ENCODE measurements around the gene KPNA5.

The KPNA5 gene

DNA sequence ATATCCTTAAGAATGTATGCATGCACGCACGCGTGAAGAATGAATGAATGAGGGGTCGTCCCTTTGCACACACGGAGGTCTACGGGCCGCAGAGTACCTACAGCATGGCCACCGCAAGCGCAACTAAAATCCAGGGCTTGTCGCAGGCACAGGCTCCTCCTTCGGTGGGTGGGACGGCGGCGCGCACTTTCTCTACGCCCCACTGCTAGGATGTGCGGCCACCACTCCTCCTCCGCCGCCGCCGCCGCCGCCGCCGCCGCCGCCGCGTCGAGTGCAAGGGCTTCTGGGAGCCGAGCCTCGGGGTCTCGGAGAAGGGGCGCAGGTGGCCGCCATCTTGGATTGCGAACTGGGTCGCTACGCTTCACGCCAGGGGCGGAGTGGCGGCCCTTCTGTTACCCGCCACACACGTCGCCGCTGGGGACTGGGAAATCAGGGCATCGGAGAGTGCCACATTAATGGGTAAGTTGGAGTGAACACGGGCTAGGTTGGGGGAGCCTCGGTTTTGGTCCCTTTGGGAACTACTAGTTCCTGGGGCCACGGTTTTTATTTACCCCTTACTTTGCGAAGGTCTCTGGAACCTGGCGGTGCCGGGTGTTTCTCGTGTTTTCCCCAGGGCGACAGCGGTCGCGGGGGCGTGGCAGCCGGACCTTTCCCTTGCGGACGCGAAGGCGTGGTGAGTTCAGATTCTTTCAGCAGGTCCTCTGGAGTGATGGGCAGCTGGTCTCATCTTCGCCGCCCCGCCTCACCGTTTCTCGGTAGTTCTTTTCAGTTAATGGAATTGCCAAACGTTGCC, at the start of gene KPNA5:
TSS of gene KPNA5 (plus strand) at position 332 of the 793 bp plus-strand sequence. CDS start at position 456, 124 bp downstream.
- DNase-seq (ENCODE audit: low read depth), result peak; percentile 98
- H3K4me3 ChIP-seq (ENCODE audit: low read depth, low read length), result peak within 1 kb of the TSS; percentile 76
- TF ChIP-seq, protein P1, sequence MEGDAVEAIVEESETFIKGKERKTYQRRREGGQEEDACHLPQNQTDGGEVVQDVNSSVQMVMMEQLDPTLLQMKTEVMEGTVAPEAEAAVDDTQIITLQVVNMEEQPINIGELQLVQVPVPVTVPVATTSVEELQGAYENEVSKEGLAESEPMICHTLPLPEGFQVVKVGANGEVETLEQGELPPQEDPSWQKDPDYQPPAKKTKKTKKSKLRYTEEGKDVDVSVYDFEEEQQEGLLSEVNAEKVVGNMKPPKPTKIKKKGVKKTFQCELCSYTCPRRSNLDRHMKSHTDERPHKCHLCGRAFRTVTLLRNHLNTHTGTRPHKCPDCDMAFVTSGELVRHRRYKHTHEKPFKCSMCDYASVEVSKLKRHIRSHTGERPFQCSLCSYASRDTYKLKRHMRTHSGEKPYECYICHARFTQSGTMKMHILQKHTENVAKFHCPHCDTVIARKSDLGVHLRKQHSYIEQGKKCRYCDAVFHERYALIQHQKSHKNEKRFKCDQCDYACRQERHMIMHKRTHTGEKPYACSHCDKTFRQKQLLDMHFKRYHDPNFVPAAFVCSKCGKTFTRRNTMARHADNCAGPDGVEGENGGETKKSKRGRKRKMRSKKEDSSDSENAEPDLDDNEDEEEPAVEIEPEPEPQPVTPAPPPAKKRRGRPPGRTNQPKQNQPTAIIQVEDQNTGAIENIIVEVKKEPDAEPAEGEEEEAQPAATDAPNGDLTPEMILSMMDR (IDR thresholded peaks at IDR 0.05; ENCODE audit: low read depth, low read length), result no peak
- TF ChIP-seq, protein P2, sequence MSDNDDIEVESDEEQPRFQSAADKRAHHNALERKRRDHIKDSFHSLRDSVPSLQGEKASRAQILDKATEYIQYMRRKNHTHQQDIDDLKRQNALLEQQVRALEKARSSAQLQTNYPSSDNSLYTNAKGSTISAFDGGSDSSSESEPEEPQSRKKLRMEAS (IDR thresholded peaks at IDR 0.05; ENCODE audit: low read depth, low read length), result peak; percentile 44
- TF ChIP-seq POLR2A (IDR thresholded peaks at IDR 0.05; ENCODE audit: extremely low read depth, insufficient read length), result peak; percentile 99

DNA sequence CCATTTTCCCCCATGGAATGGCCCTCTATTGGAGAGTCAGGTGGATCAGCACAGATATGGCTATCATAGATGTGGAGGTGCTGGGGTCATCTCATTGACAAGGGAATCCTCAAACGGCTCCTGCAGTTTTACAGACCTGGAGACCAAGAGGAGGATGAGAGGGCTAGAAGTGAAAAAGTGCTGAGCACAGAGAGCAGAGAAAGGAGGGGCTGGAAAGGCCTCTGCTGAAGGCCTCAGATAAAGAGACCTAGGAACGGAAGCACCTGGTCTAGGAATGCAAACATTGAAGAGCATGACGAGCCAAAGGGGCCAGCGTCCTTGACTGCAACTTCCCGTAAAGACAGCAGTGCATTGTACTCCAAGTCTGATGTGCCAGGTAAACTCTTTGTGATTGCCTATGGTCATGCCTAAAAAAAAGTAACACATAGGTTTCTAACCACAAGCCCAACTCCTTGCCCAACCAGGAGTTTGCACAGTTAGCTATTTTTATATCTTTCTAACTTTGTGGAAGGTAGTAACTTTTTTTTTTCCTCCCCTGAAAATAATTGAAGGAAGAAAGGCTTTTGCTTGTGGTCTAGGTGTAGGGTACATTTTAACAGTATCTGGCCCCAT, 49.5 kb upstream of the KPNA5 start:
- DNase-seq (ENCODE audit: low read depth), result no peak
- H3K4me3 ChIP-seq (ENCODE audit: low read depth, low read length), result no peak overlapping the region

DNA sequence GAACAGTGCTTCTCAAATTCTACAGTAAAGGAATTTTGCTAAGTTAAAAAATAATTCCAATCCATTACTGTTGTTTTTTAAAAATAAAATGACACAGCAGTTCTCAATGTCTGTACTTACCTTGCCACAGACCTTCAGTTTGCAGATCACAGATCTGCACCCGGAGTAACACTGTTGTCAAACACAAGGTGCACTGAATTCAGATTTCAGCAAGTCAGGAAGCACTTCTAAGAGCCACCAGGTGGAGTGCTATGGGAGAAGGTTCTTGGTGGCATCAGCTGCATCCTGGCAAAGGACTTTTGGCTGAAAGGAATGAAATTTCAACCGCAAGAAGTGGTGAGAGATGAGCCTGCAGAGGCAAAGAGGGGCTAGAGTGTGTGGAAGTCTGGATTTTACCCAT, 47.3 kb upstream of the KPNA5 start:
- H3K4me3 ChIP-seq (ENCODE audit: low read depth, low read length), result no peak overlapping the region
- TF ChIP-seq, protein P2 (IDR thresholded peaks at IDR 0.05; ENCODE audit: low read depth, low read length), result no peak
- TF ChIP-seq, protein P1 (IDR thresholded peaks at IDR 0.05; ENCODE audit: low read depth, low read length), result peak; percentile 26
- peak; percentile 16 for DNase-seq (ENCODE audit: low read depth)

More for the DNA sequence above, 49.5 kb upstream of the KPNA5 start:
- no peak for TF ChIP-seq MYC (IDR thresholded peaks at IDR 0.05; ENCODE audit: low read depth, low read length)
- TF ChIP-seq, protein P1 (IDR thresholded peaks at IDR 0.05; ENCODE audit: low read depth, low read length), result no peak
- TF ChIP-seq, protein P2 (IDR thresholded peaks at IDR 0.05; ENCODE audit: low read depth, low read length), result no peak
- no peak for TF ChIP-seq POLR2A (IDR thresholded peaks at IDR 0.05; ENCODE audit: extremely low read depth, insufficient read length)

DNA sequence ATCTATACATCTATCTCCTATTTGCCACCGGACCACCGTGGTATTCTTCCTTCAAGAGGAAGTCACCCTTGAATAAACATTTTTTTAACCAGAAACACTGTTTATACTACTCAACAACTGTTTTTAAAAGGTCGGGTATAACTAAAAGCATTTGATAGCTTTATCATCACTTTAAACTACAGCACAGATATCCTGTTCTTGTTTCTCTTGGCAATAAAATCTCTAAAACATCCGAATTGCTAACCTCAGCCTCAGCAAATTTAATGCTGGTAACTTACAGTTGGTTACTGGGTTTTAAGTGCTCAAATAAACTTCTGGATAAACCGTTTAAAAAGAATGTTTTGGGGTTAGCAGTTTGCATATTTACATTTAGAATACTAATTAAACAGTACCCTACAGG, 32.9 kb upstream of the KPNA5 start:
- no peak for DNase-seq (ENCODE audit: low read depth)
- TF ChIP-seq, protein P2 (IDR thresholded peaks at IDR 0.05; ENCODE audit: low read depth, low read length), result no peak
- no peak for TF ChIP-seq MYC (IDR thresholded peaks at IDR 0.05; ENCODE audit: low read depth, low read length)
- TF ChIP-seq POLR2A (IDR thresholded peaks at IDR 0.05; ENCODE audit: extremely low read depth, insufficient read length), result no peak
- TF ChIP-seq, protein P1 (IDR thresholded peaks at IDR 0.05; ENCODE audit: low read depth, low read length), result no peak

DNA sequence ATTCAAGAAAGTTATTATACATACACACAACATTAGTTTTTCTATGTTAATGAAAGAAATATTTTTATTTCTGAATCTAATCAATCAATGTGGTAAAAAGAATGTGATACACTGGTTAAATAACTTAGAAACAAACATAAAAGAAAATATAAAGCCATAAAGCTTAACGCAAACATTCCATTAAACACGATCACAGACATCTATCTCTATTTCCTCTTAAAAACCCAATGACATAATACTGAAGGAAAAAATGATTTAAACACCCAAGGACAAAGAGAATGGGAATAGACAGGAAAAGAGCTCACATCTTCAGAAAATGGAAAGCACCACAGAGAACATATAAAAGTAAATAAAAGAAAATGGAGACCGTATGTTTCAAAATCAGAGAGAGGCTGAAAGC, 31.9 kb upstream of the KPNA5 start:
- H3K4me3 ChIP-seq (ENCODE audit: low read depth, low read length), result no peak overlapping the region
- TF ChIP-seq, protein P1 (IDR thresholded peaks at IDR 0.05; ENCODE audit: low read depth, low read length), result no peak
- TF ChIP-seq, protein P2 (IDR thresholded peaks at IDR 0.05; ENCODE audit: low read depth, low read length), result no peak
- no peak for DNase-seq (ENCODE audit: low read depth)

More for the DNA sequence above, 32.9 kb upstream of the KPNA5 start:
- no peak overlapping the region for H3K4me3 ChIP-seq (ENCODE audit: low read depth, low read length)

All from NB4 (cell line).